Breast epithelium (tissue), 3 donors: ENCODE measurements around the gene ZCCHC3.

Experiments
- CTCF ChIP-seq, 3 donors: fragments of 450-650 bp; IDR thresholded peaks; one replicate each; pipeline ENCODE4 v1.5.1; 2016 to 2017; ENCODE audit warnings: antibody characterized with exemption in 3 of 3, mild to moderate bottlenecking in 3 of 3, moderate library complexity in 3 of 3
- POLR2A ChIP-seq: fragments of 450-650 bp; IDR thresholded peaks from one replicate; pipeline ENCODE4 v1.6.1; 2016; ENCODE audit warnings: antibody characterized with exemption, mild to moderate bottlenecking, moderate library complexity
- POLR2AphosphoS5 ChIP-seq, 3 donors: sonication (generic); formaldehyde crosslinking; IDR thresholded peaks; one replicate each; pipeline ENCODE4 v1.6.1; 2017; ENCODE audit warnings: antibody characterized with exemption in 3 of 3

- no peak for TF ChIP-seq CTCF (IDR thresholded peaks at IDR 0.05)
- TF ChIP-seq POLR2AphosphoS5 (IDR thresholded peaks at IDR 0.05) = no peak
- TF ChIP-seq POLR2A = no peak
Measured at GRCh38 chr20:286508-286907, 10.9 kb upstream of the ZCCHC3 start.
